GM12878 (cell line): Measurements from ENCODE around the gene PPFIA4. TPM values are rescaled to one million over a fixed set of nuclear protein-coding genes. Genes with fewer than 3 reads are reported as not detected.

Experiments
- ATF7 ChIP-seq: fragments of 450-650 bp; IDR thresholded peaks from 2 replicates; pipeline ENCODE4 v1.6.1; 2016; ENCODE audit warnings: low read depth, mild to moderate bottlenecking
- CEBPB ChIP-seq, 2 experiments: fragments of 150-350 bp in 1 of 2; IDR thresholded peaks; 2 replicates each; pipeline ENCODE4 v1.6.1; 2012 to 2014; ENCODE audit warnings: low read depth in 2 of 2, low read length in 2 of 2, borderline replicate concordance in 1 of 2, inconsistent platforms in 1 of 2
- CREB1 ChIP-seq: IDR thresholded peaks from 2 replicates; pipeline ENCODE4 v1.6.1; 2012; ENCODE audit warnings: low read depth, mild to moderate bottlenecking, inconsistent platforms
- ESRRA ChIP-seq: IDR thresholded peaks from 2 replicates; pipeline ENCODE4 v1.6.1; 2012; ENCODE audit warnings: mild to moderate bottlenecking, low read length, improper control_type of control experiment
- FOXM1 ChIP-seq: IDR thresholded peaks from 2 replicates; pipeline ENCODE4 v1.6.1; 2012; ENCODE audit warnings: low read depth, mild to moderate bottlenecking, inconsistent platforms, low read length, moderate library complexity
- IRF4 ChIP-seq: IDR thresholded peaks from 2 replicates; pipeline ENCODE4 v1.6.1; 2011; ENCODE audit warnings: low read depth, low read length
- JUNB ChIP-seq: IDR thresholded peaks from 2 replicates; pipeline ENCODE4 v1.6.1; 2016; ENCODE audit warnings: antibody characterized with exemption, mild to moderate bottlenecking
- MXI1 ChIP-seq: fragments of 150-350 bp; IDR thresholded peaks from 2 replicates; pipeline ENCODE4 v1.6.1; 2011; ENCODE audit warnings: low read depth, mild to moderate bottlenecking, inconsistent platforms, low read length, improper control_type of control experiment
- RELA ChIP-seq: fragments of 450-650 bp; IDR thresholded peaks from 2 replicates; pipeline ENCODE4 v1.8.0; 2014; ENCODE audit warnings: borderline replicate concordance; ENCODE audit not compliant: partially characterized antibody
- SMAD1 ChIP-seq: fragments of 450-650 bp; IDR thresholded peaks from 2 replicates; pipeline ENCODE4 v1.6.1; 2018; ENCODE audit warnings: mild to moderate bottlenecking, low read depth; ENCODE audit not compliant: partially characterized antibody
- SREBF2 ChIP-seq: IDR thresholded peaks from 2 replicates; pipeline ENCODE4 v1.6.1; 2012; ENCODE audit warnings: mild to moderate bottlenecking, low read length
- TCF12 ChIP-seq: IDR thresholded peaks from 2 replicates; pipeline ENCODE4 v1.6.1; 2011; ENCODE audit warnings: low read depth, mild to moderate bottlenecking, low read length
- TCF3 ChIP-seq: IDR thresholded peaks from 2 replicates; pipeline ENCODE4 v1.6.1; 2012; ENCODE audit warnings: low read depth, mild to moderate bottlenecking, low read length, borderline replicate concordance; ENCODE audit not compliant: insufficient read depth
- TCF7 ChIP-seq: IDR thresholded peaks from 2 replicates; pipeline ENCODE4 v1.6.1; 2014; ENCODE audit warnings: antibody characterized with exemption, borderline replicate concordance
- ZNF24 ChIP-seq: fragments of 450-650 bp; IDR thresholded peaks from 2 replicates; pipeline ENCODE4 v1.6.1; 2017; ENCODE audit warnings: antibody characterized with exemption, mild to moderate bottlenecking
- ZZZ3 ChIP-seq: IDR thresholded peaks from 2 replicates; pipeline ENCODE4 v1.6.1; 2011; ENCODE audit warnings: low read depth; ENCODE audit not compliant: control insufficient read depth, insufficient read length
- polyA plus RNA-seq, 11 experiments: library from polyadenylated mRNA; depleted of rRNA in 4 of 11; unstranded in 6 of 11; stranded (reverse) in 5 of 11; fragments of >200 nt; fragmentation: Nextera tagmentation in 4 of 11; fragmentation: Illumina TruSeq in 1 of 11; extraction: Ambion mirVana in 4 of 11; extraction: Trizol in 1 of 11; gene quantifications; 1 replicate in 1 of 11; 2 replicates in 10 of 11; pipeline versions ENCODE4 v1.2.1 to v1.2.3, GENCODE V29; 2011 to 2016; ENCODE audit warnings: inconsistent platforms in 2 of 11, missing spikeins in 2 of 11, low read depth in 1 of 11
- total RNA-seq, 4 experiments: library from RNA; depleted of rRNA in 3 of 4; stranded (reverse); fragments of >200 nt in 3 of 4; fragmentation: Illumina TruSeq in 1 of 4; extraction: Trizol in 1 of 4; gene quantifications; 2 replicates each; pipeline versions ENCODE4 v1.2.1 to v1.2.3, GENCODE V29; 2013 to 2021
- TF ChIP-seq, protein P1 (sequence below): fragments of 450-650 bp; IDR thresholded peaks from 2 replicates; pipeline ENCODE4 v1.6.1; 2017; ENCODE audit warnings: borderline replicate concordance
- TF ChIP-seq, protein P2 (sequence below): fragments of 150-350 bp; IDR thresholded peaks from 2 replicates; pipeline ENCODE4 v1.6.1; 2014; ENCODE audit warnings: mild to moderate bottlenecking, low read depth, low read length
- TF ChIP-seq, protein P3 (sequence below): fragments of 450-650 bp; formaldehyde crosslinking; IDR thresholded peaks from 2 replicates; pipeline ENCODE4 v1.4.0; 2020; ENCODE audit warnings: mild to moderate bottlenecking, moderate library complexity
- TF ChIP-seq, protein P4 (sequence below): IDR thresholded peaks from 2 replicates; pipeline ENCODE4 v1.6.1; 2011; ENCODE audit warnings: borderline replicate concordance, low read depth, mild to moderate bottlenecking, moderate library complexity, low read length; ENCODE audit not compliant: insufficient read depth, poor library complexity, severe bottlenecking

The PPFIA4 gene
- total and polyA plus RNA-seq, 10 of the 15 experiments (the other 5 are each of a cell fraction or from before 2014, with no cell fraction given), result 0.02 to 19.7 (median 0.34) TPM; not detected in 1

DNA sequence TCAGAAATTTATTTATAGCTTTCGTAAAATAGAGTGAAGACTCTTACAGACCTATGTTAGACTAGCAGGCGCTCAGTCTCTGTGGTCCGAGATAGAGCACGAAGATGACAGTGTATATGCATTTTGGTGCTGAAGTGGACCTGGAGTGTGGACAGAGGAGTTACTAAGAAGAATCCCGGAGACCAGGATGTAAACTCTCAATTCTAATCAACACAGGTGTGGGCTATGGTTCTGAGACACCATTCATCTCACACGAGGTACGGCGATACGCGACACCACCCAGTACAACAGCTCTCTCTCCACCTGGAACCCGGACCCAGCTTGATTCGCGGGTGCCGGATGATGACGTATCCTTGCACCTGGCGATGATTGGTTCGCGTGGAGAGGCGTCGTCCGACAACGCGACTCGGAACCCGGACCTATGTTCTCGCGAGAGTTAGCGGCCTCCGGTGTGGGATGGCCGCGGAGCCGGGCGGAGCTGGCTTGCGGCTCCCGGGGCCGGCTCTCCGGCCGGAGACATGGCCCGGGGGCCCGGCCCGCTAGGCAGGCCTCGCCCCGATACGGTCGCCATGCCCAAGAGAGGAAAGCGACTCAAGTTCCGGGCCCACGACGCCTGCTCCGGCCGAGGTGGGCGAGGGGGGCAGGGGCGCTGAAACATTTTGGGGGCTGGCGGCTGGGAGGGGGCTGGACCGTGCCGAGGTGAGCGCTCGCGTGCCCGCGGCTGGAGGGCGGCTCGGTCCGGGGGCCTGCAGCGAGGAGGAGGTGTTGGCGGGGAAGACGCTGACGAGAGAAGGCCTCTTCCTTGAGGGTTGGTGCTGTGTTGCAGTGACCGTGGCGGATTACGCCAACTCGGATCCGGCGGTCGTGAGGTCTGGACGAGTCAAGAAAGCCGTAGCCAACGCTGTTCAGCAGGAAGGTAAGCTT, 19.1 kb upstream of the PPFIA4 start, which contains the start of gene TMEM183A (continued):
- no peak for TF ChIP-seq RELA
- TF ChIP-seq, protein P1, sequence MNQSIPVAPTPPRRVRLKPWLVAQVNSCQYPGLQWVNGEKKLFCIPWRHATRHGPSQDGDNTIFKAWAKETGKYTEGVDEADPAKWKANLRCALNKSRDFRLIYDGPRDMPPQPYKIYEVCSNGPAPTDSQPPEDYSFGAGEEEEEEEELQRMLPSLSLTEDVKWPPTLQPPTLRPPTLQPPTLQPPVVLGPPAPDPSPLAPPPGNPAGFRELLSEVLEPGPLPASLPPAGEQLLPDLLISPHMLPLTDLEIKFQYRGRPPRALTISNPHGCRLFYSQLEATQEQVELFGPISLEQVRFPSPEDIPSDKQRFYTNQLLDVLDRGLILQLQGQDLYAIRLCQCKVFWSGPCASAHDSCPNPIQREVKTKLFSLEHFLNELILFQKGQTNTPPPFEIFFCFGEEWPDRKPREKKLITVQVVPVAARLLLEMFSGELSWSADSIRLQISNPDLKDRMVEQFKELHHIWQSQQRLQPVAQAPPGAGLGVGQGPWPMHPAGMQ, result peak; percentile 79
- no peak for TF ChIP-seq CEBPB (IDR thresholded peaks at IDR 0.05; ENCODE audit: borderline replicate concordance in 1 of 2, low read depth in 2 of 2, low read length in 2 of 2)
- no peak for TF ChIP-seq ZNF24
- TF ChIP-seq TCF3, result 0 out of 2 replicates have a peak, but pooled peaks have one; percentile 57
- TF ChIP-seq ZZZ3, result no peak
- TF ChIP-seq, protein P2, sequence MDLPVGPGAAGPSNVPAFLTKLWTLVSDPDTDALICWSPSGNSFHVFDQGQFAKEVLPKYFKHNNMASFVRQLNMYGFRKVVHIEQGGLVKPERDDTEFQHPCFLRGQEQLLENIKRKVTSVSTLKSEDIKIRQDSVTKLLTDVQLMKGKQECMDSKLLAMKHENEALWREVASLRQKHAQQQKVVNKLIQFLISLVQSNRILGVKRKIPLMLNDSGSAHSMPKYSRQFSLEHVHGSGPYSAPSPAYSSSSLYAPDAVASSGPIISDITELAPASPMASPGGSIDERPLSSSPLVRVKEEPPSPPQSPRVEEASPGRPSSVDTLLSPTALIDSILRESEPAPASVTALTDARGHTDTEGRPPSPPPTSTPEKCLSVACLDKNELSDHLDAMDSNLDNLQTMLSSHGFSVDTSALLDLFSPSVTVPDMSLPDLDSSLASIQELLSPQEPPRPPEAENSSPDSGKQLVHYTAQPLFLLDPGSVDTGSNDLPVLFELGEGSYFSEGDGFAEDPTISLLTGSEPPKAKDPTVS, result no peak
- TF ChIP-seq TCF7, result no peak
- peak; percentile 84 for TF ChIP-seq ATF7
- TF ChIP-seq CREB1, result peak; percentile 99
- TF ChIP-seq IRF4, result 0 out of 2 replicates have a peak, but pooled peaks have one; percentile 29
- TF ChIP-seq, protein P3, sequence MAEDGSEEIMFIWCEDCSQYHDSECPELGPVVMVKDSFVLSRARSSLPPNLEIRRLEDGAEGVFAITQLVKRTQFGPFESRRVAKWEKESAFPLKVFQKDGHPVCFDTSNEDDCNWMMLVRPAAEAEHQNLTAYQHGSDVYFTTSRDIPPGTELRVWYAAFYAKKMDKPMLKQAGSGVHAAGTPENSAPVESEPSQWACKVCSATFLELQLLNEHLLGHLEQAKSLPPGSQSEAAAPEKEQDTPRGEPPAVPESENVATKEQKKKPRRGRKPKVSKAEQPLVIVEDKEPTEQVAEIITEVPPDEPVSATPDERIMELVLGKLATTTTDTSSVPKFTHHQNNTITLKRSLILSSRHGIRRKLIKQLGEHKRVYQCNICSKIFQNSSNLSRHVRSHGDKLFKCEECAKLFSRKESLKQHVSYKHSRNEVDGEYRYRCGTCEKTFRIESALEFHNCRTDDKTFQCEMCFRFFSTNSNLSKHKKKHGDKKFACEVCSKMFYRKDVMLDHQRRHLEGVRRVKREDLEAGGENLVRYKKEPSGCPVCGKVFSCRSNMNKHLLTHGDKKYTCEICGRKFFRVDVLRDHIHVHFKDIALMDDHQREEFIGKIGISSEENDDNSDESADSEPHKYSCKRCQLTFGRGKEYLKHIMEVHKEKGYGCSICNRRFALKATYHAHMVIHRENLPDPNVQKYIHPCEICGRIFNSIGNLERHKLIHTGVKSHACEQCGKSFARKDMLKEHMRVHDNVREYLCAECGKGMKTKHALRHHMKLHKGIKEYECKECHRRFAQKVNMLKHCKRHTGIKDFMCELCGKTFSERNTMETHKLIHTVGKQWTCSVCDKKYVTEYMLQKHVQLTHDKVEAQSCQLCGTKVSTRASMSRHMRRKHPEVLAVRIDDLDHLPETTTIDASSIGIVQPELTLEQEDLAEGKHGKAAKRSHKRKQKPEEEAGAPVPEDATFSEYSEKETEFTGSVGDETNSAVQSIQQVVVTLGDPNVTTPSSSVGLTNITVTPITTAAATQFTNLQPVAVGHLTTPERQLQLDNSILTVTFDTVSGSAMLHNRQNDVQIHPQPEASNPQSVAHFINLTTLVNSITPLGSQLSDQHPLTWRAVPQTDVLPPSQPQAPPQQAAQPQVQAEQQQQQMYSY (CRISPR knock-in tag), result no peak
- TF ChIP-seq SMAD1, result peak; percentile 84
- peak; percentile 79 for TF ChIP-seq MXI1
- TF ChIP-seq SREBF2, result no peak
- peak; percentile 60; the same call in 1 of the 2 replicates for TF ChIP-seq FOXM1
- no peak for TF ChIP-seq JUNB
- TF ChIP-seq, protein P4, sequence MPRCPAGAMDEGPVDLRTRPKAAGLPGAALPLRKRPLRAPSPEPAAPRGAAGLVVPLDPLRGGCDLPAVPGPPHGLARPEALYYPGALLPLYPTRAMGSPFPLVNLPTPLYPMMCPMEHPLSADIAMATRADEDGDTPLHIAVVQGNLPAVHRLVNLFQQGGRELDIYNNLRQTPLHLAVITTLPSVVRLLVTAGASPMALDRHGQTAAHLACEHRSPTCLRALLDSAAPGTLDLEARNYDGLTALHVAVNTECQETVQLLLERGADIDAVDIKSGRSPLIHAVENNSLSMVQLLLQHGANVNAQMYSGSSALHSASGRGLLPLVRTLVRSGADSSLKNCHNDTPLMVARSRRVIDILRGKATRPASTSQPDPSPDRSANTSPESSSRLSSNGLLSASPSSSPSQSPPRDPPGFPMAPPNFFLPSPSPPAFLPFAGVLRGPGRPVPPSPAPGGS, result no peak
- TF ChIP-seq TCF12, result peak; percentile 73
- TF ChIP-seq ESRRA, result no peak
